DMS79 (cell line): ENCODE results near the gene NLGN4X.

ENCODE experiments used
- DNase-seq: peaks from one replicate; lab custom pipeline; 2025; lab: John Stamatoyannopoulos, UW

NLGN4X gene

GRCh38 chrX:5867778-5868177, 360.9 kb downstream of the NLGN4X start:
- DNase-seq = no peak

- DNase-seq = no peak
Measured at GRCh38 chrX:5857232-5857631, 371.4 kb downstream of the NLGN4X start.

- DNase-seq = no peak
Measured at GRCh38 chrX:5852941-5853340, 375.7 kb downstream of the NLGN4X start.

GRCh38 chrX:5842601-5843000, 386.1 kb downstream of the NLGN4X start:
- no peak for DNase-seq
